Activated B cell treated with CpG ODN at 0.5 μM for 24 hours (primary cell): ENCODE results near the gene ZSCAN21. TPM values are rescaled to one million over a fixed set of nuclear protein-coding genes. Genes with fewer than 3 reads are reported as not detected.
"Not testable (repeated sequence)": the region's sequence is repeated elsewhere in the genome, so short reads cannot be mapped to it uniquely, and the experiment has no call there.

Experiments
- ATAC-seq: fragments of 200-7000 bp; cut with Tn5 transposase; one replicate; pipeline ENCODE4 v1.10.0; 2021; ENCODE audit warnings: low read depth, mild to moderate bottlenecking, moderate library complexity
- CTCF ChIA-PET: fragments of 350-600 bp; sonication (Branson Sonifier 250); formaldehyde crosslinking; loops from one replicate; lab custom pipeline; 2021; ENCODE audit warnings: antibody characterized with exemption; lab: Charles Lee
- POLR2A ChIA-PET: fragments of 350-600 bp; sonication (Branson Sonifier 250); formaldehyde crosslinking; loops from one replicate; lab custom pipeline; 2021; ENCODE audit warnings: antibody characterized with exemption; lab: Charles Lee
- DNase-seq: peaks from one replicate; pipeline ENCODE4 v3.0.0; 2022
- H3K27ac Mint-ChIP-seq: one replicate; pipeline ENCODE4 v1.8.0; 2020; ENCODE audit warnings: mixed read lengths
- H3K27me3 Mint-ChIP-seq: one replicate; pipeline ENCODE4 v1.8.0; 2021; ENCODE audit warnings: mixed read lengths
- H3K36me3 Mint-ChIP-seq: one replicate; pipeline ENCODE4 v1.8.0; 2021; ENCODE audit warnings: low read depth, mixed read lengths
- H3K4me1 Mint-ChIP-seq: one replicate; pipeline ENCODE4 v1.8.0; 2021; ENCODE audit warnings: mixed read lengths
- H3K4me3 Mint-ChIP-seq: one replicate; pipeline ENCODE4 v1.8.0; 2020; ENCODE audit warnings: mild to moderate bottlenecking, mixed read lengths
- H3K9me3 Mint-ChIP-seq: one replicate; pipeline ENCODE4 v1.8.0; 2020; ENCODE audit warnings: mixed read lengths
- intact Hi-C: fragments of 100-400 bp; cut with micrococcal nuclease; formaldehyde crosslinking; loops from one replicate; pipeline ENCODE4 v1.15.1; 2024
- total RNA-seq: library from RNA; stranded (reverse); gene quantifications from 2 replicates; pipeline ENCODE4 v1.2.3, GENCODE V29; 2022
- TF ChIP-seq, protein P1 (sequence below): fragments of 200-600 bp; IDR thresholded peaks from one replicate; pipeline ENCODE4 v1.8.0; 2022; ENCODE audit warnings: antibody characterized with exemption, mild to moderate bottlenecking

The ZSCAN21 gene
- total RNA-seq, 1 donor from 2014 or later = 11.3 TPM

DNA sequence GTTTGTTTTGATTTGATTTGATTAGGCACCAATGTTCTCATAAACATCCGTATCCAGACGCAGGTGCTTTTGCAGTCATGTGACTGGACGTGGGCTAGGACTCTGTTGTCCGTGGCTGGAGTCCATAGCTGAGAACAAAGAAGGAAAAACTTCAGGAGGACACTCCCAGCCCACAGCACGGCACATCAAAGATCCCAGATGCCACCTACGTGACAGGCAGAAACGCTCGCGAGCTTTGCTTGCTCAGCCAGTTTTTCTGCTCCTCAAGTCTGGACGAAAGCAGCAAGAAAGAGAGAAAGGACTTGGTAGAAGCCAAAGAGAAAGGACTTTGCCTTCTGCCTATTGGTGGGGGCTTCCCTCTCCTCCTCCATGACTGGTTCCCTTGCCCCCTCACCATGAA, 41.0 kb upstream of the ZSCAN21 start:
- TF ChIP-seq, protein P1, sequence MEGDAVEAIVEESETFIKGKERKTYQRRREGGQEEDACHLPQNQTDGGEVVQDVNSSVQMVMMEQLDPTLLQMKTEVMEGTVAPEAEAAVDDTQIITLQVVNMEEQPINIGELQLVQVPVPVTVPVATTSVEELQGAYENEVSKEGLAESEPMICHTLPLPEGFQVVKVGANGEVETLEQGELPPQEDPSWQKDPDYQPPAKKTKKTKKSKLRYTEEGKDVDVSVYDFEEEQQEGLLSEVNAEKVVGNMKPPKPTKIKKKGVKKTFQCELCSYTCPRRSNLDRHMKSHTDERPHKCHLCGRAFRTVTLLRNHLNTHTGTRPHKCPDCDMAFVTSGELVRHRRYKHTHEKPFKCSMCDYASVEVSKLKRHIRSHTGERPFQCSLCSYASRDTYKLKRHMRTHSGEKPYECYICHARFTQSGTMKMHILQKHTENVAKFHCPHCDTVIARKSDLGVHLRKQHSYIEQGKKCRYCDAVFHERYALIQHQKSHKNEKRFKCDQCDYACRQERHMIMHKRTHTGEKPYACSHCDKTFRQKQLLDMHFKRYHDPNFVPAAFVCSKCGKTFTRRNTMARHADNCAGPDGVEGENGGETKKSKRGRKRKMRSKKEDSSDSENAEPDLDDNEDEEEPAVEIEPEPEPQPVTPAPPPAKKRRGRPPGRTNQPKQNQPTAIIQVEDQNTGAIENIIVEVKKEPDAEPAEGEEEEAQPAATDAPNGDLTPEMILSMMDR = no peak
- Mint-ChIP-seq H3K27me3 (peaks cover 6% of the 10 kb centered on the region), H3K36me3 (no peaks in the 10 kb centered on the region), H3K4me1 (no peaks in the 10 kb centered on the region), H3K4me3 (no peak overlapping the region), H3K27ac (no peak overlapping the region), H3K9me3 (no peaks in the 10 kb centered on the region)
- ATAC-seq = no peak
- intact Hi-C loops = no loop called here
- POLR2A ChIA-PET = interaction anchor here (0.7 kb wide), 1 partner anchor 11 kb away, joined by 4 read pairs; no protein-coding TSS in a partner anchor
- DNase-seq = no peak
- CTCF ChIA-PET = no interaction called here

- DNase-seq, H3K9me3 Mint-ChIP-seq, H3K36me3 Mint-ChIP-seq, CTCF ChIA-PET, POLR2A ChIA-PET, intact Hi-C loops, H3K4me3 Mint-ChIP-seq, H3K27me3 Mint-ChIP-seq, H3K4me1 Mint-ChIP-seq, H3K27ac Mint-ChIP-seq, ATAC-seq: not testable (repeated sequence)
Measured at GRCh38 chr7:100009952-100010351, 39.6 kb upstream of the ZSCAN21 start.

DNA sequence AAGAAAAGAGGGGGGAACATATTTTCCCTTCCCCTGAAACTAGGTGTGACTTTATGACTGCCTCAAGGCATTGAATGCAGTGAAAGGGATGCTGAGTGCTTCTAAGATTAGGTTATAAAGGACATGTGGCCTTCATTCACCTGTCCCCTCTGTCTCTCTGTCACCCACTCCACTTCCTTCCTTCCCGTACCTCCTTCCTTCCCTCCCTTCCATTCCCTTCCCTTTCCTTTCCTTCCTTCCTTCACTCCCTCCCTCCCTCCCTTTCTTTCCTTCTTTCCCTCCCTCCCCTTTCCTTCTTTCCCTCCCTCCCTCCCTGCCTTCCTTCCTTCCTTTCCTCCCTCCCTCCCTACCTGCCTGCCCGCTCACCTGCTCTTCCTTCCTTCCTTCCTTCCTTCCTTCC, 38.7 kb upstream of the ZSCAN21 start:
- Mint-ChIP-seq H3K4me1 (peaks cover 8% of the 10 kb centered on the region), H3K27ac (no peak overlapping the region), H3K36me3 (peaks cover under 1% of the 10 kb centered on the region), H3K4me3 (no peak overlapping the region), H3K27me3 (peaks cover 6% of the 10 kb centered on the region), H3K9me3 (no peaks in the 10 kb centered on the region)
- DNase-seq = no peak
- no peak for ATAC-seq
- ChIA-PET CTCF (no interaction called here), POLR2A (interaction anchor here (0.7 kb wide), 1 partner anchor 61 kb away, joined by 3 read pairs; no protein-coding TSS in a partner anchor)
- intact Hi-C loops = no loop called here
- TF ChIP-seq, protein P1 = no peak

GRCh38 chr7:100011516-100011915, 38.1 kb upstream of the ZSCAN21 start:
- ChIA-PET POLR2A (interaction anchor here (0.6 kb wide), 1 partner anchor 99 kb away, joined by 3 read pairs; no protein-coding TSS in a partner anchor), CTCF (no interaction called here)
- H3K27me3 Mint-ChIP-seq = peaks cover 6% of the 10 kb centered on the region
- peaks cover 6% of the 10 kb centered on the region for H3K36me3 Mint-ChIP-seq
- ATAC-seq (no peak), DNase-seq (no peak)
- TF ChIP-seq, protein P1 = no peak
- H3K27ac Mint-ChIP-seq = no peak overlapping the region
- H3K4me3 Mint-ChIP-seq = no peak overlapping the region
- no peaks in the 10 kb centered on the region for H3K9me3 Mint-ChIP-seq
- intact Hi-C loops = no loop called here
- H3K4me1 Mint-ChIP-seq = peaks cover 14% of the 10 kb centered on the region

DNA sequence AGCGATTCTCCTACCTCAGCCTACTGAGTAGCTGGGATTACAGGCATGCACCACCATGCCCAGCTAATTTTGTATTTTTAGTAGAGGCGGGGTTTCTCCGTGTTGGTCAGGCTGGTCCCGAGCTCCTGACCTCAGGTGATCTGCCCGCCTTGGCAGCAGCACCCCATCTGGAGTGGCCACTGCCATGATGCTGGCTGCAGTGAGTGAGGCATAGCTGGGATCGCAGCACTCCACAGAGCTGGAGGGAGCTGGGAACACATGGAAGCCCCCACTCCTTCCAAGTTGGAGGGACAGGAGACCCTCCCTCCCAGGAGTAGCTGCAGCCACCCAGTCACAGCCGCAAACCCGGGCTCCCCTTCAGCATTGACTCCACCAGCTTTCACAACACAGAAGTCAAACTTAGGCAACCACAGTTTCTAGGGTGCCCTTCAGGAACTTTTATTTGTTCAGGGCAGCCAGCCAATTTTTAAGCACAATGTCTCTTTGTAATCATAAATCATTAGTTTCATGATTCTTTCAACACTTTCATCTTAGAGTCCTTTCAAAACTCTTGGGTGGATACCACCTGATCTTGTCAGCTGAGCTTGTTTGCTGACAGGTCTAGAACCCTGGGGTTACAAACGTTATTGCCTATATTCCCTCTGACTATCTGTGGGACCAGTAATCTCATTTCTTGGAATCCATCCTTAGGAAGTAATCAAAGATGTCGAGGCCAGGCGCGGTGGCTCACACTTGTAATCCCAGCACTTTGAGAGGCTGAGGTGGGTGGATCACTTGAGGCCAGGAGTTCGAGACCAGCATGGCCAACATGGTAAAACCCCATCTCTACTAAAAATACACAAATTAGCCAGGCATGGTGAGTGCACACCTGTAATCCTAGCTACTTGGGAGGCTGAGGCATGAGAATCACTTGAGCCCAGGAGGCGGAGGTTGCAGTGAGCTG, 36.9 kb upstream of the ZSCAN21 start:
- H3K4me1 Mint-ChIP-seq = peaks cover 23% of the 10 kb centered on the region
- H3K27me3 Mint-ChIP-seq, ATAC-seq, DNase-seq, H3K4me3 Mint-ChIP-seq, H3K36me3 Mint-ChIP-seq, H3K9me3 Mint-ChIP-seq, H3K27ac Mint-ChIP-seq, CTCF ChIA-PET, intact Hi-C loops: not testable (repeated sequence)
- POLR2A ChIA-PET = interaction anchor here (0.5 to 0.7 kb wide), 2 partner anchors 37 to 382 kb away, joined by 3 to 4 read pairs; partner anchors contain the start of gene ZSCAN21

GRCh38 chr7:100013328-100013676, 36.3 kb upstream of the ZSCAN21 start:
- CTCF ChIA-PET = interaction anchor here (1.2 kb wide), 1 partner anchor 120 kb away, joined by 3 read pairs; no protein-coding TSS in a partner anchor
- intact Hi-C loops = no loop called here
- H3K27me3 Mint-ChIP-seq = peaks cover 6% of the 10 kb centered on the region
- POLR2A ChIA-PET = no interaction called here
- H3K4me3 Mint-ChIP-seq = no peak overlapping the region
- TF ChIP-seq, protein P1 = no peak
- peaks cover 6% of the 10 kb centered on the region for H3K36me3 Mint-ChIP-seq
- DNase-seq (no peak), ATAC-seq (no peak)
- H3K27ac Mint-ChIP-seq = no peak overlapping the region
- H3K4me1 Mint-ChIP-seq = peaks cover 26% of the 10 kb centered on the region
- H3K9me3 Mint-ChIP-seq = no peaks in the 10 kb centered on the region
